Stimulated activated CD8-positive, alpha-beta memory T cell treated with anti-CD3 and anti-CD28 coated beads, Interleukin-7, amount 100 ng/mL, for 24 hours (primary cell): ENCODE measurements around the gene HIRIP3.
"Not testable (repeated sequence)": the region's sequence is repeated elsewhere in the genome, so short reads cannot be mapped to it uniquely, and the experiment has no call there.

Experiments
- DNase-seq: peaks from one replicate; pipeline ENCODE4 v3.0.0-alpha.2; 2020; ENCODE audit warnings: low read depth

Gene HIRIP3

DNA sequence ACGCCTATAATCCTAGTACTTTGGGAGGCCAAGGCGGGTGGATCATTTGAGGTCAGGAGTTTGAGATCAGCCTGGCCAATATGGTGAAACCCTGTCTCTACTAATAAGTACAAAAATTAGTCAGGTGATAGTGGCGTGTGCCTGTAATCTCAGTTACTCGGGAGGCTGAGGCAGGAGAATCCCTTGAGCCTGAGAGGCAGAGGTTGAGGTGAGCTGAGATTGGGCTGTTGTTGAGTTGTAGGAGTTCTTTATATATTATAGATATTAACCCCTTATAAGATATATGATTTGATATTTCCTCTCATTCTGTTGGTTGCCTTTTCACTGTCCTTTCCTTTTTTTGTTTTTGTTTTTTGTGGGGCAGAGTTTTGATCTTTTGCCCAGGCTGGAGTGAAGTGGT lies 35.6 kb downstream of the HIRIP3 start:
- not testable (repeated sequence) for DNase-seq

DNA sequence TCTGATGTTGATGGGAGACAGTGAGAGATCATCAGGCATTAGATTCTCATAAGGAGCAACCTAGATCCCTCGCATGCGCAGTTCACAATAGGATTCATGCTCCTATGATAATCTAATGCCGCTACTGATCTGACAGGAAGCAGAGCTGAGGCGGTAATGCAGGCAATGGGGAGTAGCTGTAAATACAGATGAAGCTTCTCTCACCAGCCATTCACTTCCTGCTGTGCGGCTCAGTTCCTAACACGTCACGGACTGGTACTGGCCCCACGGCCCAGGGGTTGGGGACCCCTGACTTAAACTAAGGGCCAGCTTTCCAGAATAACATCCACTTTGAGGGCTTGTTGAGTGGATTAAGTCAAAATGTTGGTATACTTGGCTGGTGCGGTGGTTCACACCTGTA lies 36.1 kb downstream of the HIRIP3 start:
- no peak for DNase-seq

DNA sequence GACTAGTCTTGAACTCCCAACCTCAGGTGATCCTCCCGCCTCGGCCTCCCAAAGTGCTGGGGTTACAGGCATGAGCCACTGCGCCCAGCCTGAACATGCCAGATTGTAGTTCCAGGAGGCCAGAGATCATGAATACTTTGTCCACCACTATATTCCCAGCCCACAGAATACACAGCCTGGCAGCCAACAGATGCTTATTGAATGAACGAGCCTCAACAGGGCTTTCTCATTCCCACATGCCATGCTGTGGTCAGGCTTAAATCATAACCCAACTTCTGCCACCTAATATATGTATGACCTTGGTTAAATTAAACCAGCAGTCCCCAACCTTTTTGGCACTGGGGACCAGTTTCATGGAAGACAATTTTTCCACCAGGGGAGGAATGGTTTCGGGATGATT lies 36.7 kb downstream of the HIRIP3 start:
- DNase-seq = no peak

DNA sequence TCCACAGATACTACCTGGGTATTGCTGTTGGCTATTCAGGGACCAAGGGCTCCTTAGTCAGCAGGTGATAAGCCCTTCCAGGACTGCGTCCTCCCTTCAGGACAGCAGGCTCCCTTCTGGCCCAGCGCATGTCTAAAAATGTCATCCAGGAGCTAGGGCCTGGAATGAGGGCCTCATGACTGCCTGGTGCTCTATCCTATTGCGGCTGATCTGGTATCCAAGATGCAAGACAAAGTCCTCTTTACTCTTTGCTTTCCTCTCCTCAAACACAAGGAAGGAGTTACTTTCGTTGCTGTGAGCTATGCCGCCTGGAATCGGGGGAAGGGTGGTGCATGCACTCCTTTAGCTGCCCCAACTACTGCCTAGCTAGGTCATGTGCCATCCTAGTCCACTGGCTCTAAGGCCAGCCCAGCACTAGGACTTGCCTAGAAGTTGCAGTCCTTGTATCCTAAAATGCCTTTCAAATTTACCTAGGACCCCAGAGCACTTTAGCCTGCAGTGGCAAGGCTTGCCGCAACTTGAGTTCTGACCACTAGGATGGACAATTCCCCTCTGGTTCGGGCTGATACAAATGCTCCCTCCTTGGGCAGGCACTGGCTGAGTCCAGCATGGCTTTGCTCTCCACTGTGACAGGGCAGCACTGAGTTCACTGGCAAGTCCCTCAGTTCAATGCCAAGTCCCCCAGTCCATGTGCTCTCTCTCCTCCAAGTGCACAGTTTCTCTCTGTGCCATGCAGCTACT lies 43.6 kb downstream of the HIRIP3 start:
- DNase-seq = no peak

DNA sequence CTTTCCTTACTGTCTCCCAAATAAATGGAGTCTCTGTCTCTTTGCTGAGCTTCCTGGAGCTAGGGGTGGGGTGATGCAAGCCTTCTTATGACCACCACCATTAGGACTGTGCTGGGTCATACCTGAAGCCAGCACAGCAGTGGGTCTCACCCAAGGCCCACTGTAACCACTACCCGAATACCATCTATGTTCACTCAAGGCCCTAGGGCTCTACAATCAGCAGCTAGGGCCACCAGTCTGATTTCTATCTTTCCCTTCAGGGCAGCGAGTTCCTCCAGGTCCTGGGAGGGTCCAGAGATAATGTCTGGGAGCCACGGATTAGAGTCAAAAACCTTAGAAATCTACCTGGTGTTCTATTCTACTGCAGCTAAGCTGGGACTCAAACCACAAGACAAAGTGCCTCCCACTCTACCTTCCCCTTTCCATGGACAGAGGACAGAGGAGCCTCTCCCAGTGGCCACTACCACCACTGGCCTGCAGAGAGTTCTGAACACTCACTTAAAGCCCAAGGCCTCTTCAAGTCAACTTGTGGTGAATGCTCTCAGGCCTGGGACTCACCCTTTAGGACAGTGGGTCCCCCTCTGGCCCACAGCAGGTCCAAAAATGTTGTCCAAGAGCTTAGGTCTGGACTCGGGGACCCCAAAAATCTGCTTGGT lies 44.5 kb downstream of the HIRIP3 start:
- DNase-seq = no peak

DNA sequence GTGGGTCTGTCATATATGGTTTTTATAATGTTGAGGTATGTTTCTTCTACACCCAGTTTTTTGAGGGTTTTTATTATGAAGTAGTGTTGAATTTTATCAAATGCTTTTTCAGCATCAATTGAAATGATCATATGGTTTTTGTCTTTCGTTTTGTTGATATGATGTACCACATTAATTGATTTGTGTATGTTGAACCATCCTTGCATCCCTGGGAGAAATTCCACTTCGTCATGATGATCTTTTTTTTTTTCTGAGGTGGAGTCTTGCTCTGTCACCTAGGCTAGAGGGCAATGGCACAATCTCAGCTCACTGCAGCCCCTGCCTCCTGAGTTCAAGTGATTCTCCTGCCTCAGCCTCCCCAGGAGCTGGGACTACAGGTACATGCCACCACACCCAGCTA lies 47.5 kb downstream of the HIRIP3 start:
- DNase-seq = no peak

DNA sequence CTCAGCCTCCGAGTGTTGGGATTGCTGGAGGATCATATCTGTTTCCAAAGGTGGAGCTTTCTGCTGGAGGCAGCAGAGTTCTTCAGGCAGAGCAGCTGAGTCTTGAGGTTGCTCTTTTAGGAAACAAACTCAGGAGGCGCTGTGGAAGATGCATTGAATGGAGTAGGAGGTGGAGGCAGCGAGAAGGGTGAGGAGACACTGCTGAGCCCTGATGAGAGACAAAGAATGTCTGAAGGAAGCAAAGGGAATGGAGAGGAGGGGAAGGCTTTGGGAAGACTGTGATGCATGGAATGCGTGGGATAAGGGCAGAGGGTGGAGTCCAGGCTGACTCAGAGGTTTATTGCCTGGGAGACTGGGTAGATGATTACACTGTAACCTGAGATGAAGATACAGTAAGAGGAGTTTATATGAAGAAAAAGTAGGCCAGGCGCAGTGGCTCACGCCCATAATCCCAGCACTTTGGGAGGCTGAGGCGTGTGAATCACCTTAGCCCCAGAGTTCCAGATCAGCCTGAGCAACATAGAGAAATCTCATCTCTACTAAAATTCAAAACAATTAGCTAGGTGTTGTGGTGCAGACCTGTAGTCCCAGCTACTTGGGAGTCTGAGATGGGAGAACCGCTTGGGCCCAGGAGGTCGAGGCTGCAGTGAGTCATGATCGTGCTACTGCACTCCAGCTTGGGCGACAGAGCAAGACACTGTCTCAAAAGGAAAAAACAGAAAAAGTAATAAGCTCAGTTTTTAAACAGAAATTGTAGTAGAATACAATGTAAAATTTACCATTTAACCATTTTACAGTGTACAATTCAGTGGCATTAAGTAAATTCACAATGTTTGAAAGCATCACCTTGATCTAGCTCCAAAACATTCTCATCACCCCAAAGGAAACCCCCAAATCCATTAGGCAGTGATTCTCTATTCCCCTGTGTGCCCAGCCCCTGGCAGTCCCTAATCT lies 51.3 kb downstream of the HIRIP3 start:
- DNase-seq = no peak
